Neural cell (in vitro differentiated cells): ENCODE results near the gene POU2F3. TPM values are rescaled to one million over a fixed set of nuclear protein-coding genes. Genes with fewer than 3 reads are reported as not detected.

Source experiments
- H2AFZ ChIP-seq: fragments of 200-600, 300-800 bp; sonication (generic), shearing (Covaris generic); 2 replicates; pipeline ENCODE4 v1.6.0; 2014; ENCODE audit warnings: low read depth, mild to moderate bottlenecking, antibody characterized with exemption, low read length, moderate library complexity
- H3F3A ChIP-seq: fragments of 200-600 bp; shearing (Covaris generic); 2 replicates; pipeline ENCODE4 v1.6.1; 2016; ENCODE audit warnings: mild to moderate bottlenecking, moderate library complexity, mixed read lengths, antibody characterized with exemption, low read length; ENCODE audit not compliant: insufficient read depth, poor library complexity, severe bottlenecking
- H3K27ac ChIP-seq: fragments of 200-600, 300-800 bp; sonication (generic), shearing (Covaris generic); 2 replicates; pipeline ENCODE4 v1.5.1; 2014; ENCODE audit warnings: mild to moderate bottlenecking, low read length, moderate library complexity
- H3K27me3 ChIP-seq: fragments of 300-800, 200-600 bp; sonication (generic), shearing (Covaris generic); 2 replicates; pipeline ENCODE4 v1.6.0; 2014; ENCODE audit warnings: mild to moderate bottlenecking, low read depth, low read length, moderate library complexity; ENCODE audit not compliant: insufficient read depth
- H3K36me3 ChIP-seq: fragments of 300-800, 200-600 bp; sonication (generic), shearing (Covaris generic); 2 replicates; pipeline ENCODE4 v1.5.1; 2014; ENCODE audit warnings: mild to moderate bottlenecking, antibody characterized with exemption, low read length, moderate library complexity; ENCODE audit not compliant: insufficient read depth
- H3K4me2 ChIP-seq: fragments of 300-800, 200-600 bp; sonication (generic), shearing (Covaris generic); 2 replicates; pipeline ENCODE4 v1.6.0; 2014; ENCODE audit warnings: mild to moderate bottlenecking, low read length
- H3K4me3 ChIP-seq: fragments of 300-800, 200-600 bp; sonication (generic), shearing (Covaris generic); 2 replicates; pipeline ENCODE4 v1.5.1; 2014; ENCODE audit warnings: mild to moderate bottlenecking, low read length, moderate library complexity
- H3K79me2 ChIP-seq: fragments of 200-600 bp; shearing (Covaris generic); replicated peaks from 2 replicates; pipeline ENCODE4 v1.6.0; 2014; ENCODE audit warnings: mild to moderate bottlenecking, low read length, moderate library complexity; ENCODE audit not compliant: insufficient read depth
- H3K9ac ChIP-seq: fragments of 300-800, 200-600 bp; sonication (generic), shearing (Covaris generic); 2 replicates; pipeline ENCODE4 v1.6.1; 2016; ENCODE audit warnings: mild to moderate bottlenecking, low read length, mixed read lengths
- H3K9me2 ChIP-seq: fragments of 200-600 bp; shearing (Covaris generic); 2 replicates; pipeline ENCODE4 v1.6.1; 2016; ENCODE audit warnings: mild to moderate bottlenecking, low read length, mixed read lengths; ENCODE audit not compliant: insufficient read depth
- H3K9me3 ChIP-seq: fragments of 200-600, 300-800 bp; sonication (generic), shearing (Covaris generic); 2 replicates; pipeline ENCODE4 v1.6.1; 2016; ENCODE audit warnings: mild to moderate bottlenecking, mixed run types, low read length, moderate library complexity, mixed read lengths
- H4K20me1 ChIP-seq: fragments of 200-600 bp; shearing (Covaris generic); 2 replicates; pipeline ENCODE4 v1.6.1; 2016; ENCODE audit warnings: mild to moderate bottlenecking, mixed run types; ENCODE audit not compliant: insufficient read depth
- EP300 ChIP-seq: fragments of 450-650 bp; conservative IDR thresholded peaks from 2 replicates; pipeline ENCODE4 v1.6.1; 2014; ENCODE audit warnings: antibody characterized with exemption, mild to moderate bottlenecking, moderate library complexity; ENCODE audit not compliant: poor library complexity, severe bottlenecking
- EZH2 ChIP-seq: fragments of 200-600, 300-800 bp; shearing (Covaris generic), sonication (generic); IDR thresholded peaks from 2 replicates; pipeline ENCODE4 v1.6.1; 2014; ENCODE audit warnings: antibody characterized with exemption, low read length, borderline replicate concordance, mild to moderate bottlenecking; ENCODE audit not compliant: insufficient read depth, poor library complexity, severe bottlenecking
- MXI1 ChIP-seq: fragments of 450-650 bp; conservative IDR thresholded peaks from 2 replicates; pipeline ENCODE4 v1.6.1; 2014; ENCODE audit warnings: antibody characterized with exemption, mild to moderate bottlenecking; ENCODE audit not compliant: poor library complexity, severe bottlenecking
- POLR2AphosphoS5 ChIP-seq: IDR thresholded peaks from 2 replicates; pipeline ENCODE4 v1.6.1; 2012
- RAD21 ChIP-seq: fragments of 450-650 bp; conservative IDR thresholded peaks from 2 replicates; pipeline ENCODE4 v1.6.1; 2014; ENCODE audit warnings: antibody characterized with exemption, mild to moderate bottlenecking, moderate library complexity
- SMC3 ChIP-seq: fragments of 450-650 bp; conservative IDR thresholded peaks from 2 replicates; pipeline ENCODE4 v1.6.1; 2014; ENCODE audit warnings: antibody characterized with exemption, mild to moderate bottlenecking, moderate library complexity; ENCODE audit not compliant: poor library complexity
- TAF1 ChIP-seq: IDR thresholded peaks from 2 replicates; pipeline ENCODE4 v1.6.1; 2012; ENCODE audit warnings: low read depth
- polyA plus RNA-seq: library from polyadenylated mRNA; depleted of rRNA; stranded (reverse); fragments of >200 nt; gene quantifications from 2 replicates; pipeline ENCODE4 v1.2.3, GENCODE V29; 2014
- TF ChIP-seq, protein P1 (sequence below): IDR thresholded peaks from 2 replicates; pipeline ENCODE4 v1.6.1; 2012; ENCODE audit warnings: borderline replicate concordance
- TF ChIP-seq, protein P2 (sequence below): fragments of 450-650 bp; IDR thresholded peaks from 2 replicates; pipeline ENCODE4 v1.5.1; 2014; ENCODE audit warnings: antibody characterized with exemption, mild to moderate bottlenecking, moderate library complexity; ENCODE audit not compliant: poor library complexity, severe bottlenecking

POU2F3 gene
- polyA plus RNA-seq, 1 donor from 2014 or later, result not detected

DNA sequence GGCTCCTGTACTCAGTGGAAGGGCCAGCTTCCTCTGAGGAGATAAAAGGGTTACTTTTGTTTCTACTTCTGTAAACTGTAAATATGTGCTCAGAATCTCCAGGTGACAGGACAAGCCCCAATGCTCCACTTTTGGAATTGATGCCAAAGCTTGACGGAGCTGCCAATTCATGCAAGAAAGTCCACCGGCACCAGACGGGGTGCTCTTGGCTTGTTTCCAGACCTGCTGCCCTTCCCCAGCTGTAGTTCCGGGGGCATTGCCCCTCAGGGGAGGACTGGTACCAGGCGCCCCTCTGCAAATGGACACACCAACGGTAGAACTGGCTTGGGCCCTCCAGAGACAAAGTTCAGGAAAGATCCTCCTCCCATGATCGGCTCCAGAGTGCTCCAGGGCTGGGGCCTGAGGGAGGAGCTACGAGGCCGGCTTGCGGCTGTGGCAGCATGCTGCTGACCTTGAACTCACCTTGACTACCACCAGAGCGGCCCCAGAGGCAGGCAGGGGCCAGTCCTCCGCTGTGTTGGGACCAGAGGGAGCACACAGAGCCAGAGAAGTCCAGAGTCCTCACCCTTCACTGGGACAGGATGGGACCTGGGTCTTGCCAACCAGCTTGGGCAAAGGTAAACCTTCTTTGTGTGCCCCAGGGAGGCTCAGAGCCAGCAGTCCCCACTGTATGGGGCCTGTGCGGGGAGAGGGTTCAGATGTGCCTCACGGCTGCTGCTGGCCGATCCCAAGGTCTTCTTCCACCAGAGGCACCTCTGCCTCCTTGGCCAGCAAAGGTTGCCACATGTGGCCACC, 46.9 kb upstream of the POU2F3 start:
- Histone ChIP-seq H3K36me3 (no peaks in the 10 kb centered on the region), H3K9me3 (no peaks in the 10 kb centered on the region), H4K20me1 (no peaks in the 10 kb centered on the region), H2AFZ (no peak overlapping the region), H3K9me2 (no peaks in the 10 kb centered on the region), H3F3A (no peaks in the 10 kb centered on the region), H3K27me3 (no peaks in the 10 kb centered on the region), H3K27ac (no peak overlapping the region), H3K4me2 (no peak overlapping the region), H3K4me3 (no peak overlapping the region), H3K79me2 (no peaks in the 10 kb centered on the region), H3K9ac (no peak overlapping the region)
- TF ChIP-seq EP300 (no peak), POLR2AphosphoS5 (no peak), MXI1 (no peak), RAD21 (no peak), EZH2 (no peak), SMC3 (no peak), TAF1 (no peak)
- TF ChIP-seq, protein P1, sequence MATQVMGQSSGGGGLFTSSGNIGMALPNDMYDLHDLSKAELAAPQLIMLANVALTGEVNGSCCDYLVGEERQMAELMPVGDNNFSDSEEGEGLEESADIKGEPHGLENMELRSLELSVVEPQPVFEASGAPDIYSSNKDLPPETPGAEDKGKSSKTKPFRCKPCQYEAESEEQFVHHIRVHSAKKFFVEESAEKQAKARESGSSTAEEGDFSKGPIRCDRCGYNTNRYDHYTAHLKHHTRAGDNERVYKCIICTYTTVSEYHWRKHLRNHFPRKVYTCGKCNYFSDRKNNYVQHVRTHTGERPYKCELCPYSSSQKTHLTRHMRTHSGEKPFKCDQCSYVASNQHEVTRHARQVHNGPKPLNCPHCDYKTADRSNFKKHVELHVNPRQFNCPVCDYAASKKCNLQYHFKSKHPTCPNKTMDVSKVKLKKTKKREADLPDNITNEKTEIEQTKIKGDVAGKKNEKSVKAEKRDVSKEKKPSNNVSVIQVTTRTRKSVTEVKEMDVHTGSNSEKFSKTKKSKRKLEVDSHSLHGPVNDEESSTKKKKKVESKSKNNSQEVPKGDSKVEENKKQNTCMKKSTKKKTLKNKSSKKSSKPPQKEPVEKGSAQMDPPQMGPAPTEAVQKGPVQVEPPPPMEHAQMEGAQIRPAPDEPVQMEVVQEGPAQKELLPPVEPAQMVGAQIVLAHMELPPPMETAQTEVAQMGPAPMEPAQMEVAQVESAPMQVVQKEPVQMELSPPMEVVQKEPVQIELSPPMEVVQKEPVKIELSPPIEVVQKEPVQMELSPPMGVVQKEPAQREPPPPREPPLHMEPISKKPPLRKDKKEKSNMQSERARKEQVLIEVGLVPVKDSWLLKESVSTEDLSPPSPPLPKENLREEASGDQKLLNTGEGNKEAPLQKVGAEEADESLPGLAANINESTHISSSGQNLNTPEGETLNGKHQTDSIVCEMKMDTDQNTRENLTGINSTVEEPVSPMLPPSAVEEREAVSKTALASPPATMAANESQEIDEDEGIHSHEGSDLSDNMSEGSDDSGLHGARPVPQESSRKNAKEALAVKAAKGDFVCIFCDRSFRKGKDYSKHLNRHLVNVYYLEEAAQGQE, result no peak
- TF ChIP-seq, protein P2, sequence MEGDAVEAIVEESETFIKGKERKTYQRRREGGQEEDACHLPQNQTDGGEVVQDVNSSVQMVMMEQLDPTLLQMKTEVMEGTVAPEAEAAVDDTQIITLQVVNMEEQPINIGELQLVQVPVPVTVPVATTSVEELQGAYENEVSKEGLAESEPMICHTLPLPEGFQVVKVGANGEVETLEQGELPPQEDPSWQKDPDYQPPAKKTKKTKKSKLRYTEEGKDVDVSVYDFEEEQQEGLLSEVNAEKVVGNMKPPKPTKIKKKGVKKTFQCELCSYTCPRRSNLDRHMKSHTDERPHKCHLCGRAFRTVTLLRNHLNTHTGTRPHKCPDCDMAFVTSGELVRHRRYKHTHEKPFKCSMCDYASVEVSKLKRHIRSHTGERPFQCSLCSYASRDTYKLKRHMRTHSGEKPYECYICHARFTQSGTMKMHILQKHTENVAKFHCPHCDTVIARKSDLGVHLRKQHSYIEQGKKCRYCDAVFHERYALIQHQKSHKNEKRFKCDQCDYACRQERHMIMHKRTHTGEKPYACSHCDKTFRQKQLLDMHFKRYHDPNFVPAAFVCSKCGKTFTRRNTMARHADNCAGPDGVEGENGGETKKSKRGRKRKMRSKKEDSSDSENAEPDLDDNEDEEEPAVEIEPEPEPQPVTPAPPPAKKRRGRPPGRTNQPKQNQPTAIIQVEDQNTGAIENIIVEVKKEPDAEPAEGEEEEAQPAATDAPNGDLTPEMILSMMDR, result no peak

DNA sequence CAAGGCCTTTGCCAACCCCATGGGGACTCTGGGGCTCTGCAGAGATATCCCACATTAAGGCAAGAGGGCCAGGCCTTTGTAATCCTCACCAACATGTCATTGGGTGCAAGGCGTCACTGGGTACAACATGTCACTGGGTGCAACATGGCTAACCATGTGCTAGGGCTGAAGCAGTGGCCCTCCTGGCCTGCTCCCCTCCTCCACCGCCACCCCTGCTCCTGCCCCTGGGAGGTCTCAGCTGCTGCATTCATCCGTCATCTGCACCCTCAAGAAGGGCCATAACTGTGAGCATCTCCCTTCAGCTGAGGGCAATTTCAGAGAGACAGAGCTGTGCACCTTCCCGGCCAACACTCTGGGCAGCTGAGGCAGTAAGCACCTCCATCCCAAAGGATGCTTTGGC, 45.8 kb upstream of the POU2F3 start:
- H3K27ac ChIP-seq, result no peak overlapping the region
- no peak overlapping the region for H3K4me3 ChIP-seq
- H2AFZ ChIP-seq, result no peak overlapping the region
- no peaks in the 10 kb centered on the region for H3K9me2 ChIP-seq
- no peaks in the 10 kb centered on the region for H3K79me2 ChIP-seq
- no peaks in the 10 kb centered on the region for H3K36me3 ChIP-seq
- H3K9me3 ChIP-seq, result no peaks in the 10 kb centered on the region
- H3K27me3 ChIP-seq, result no peaks in the 10 kb centered on the region
- no peaks in the 10 kb centered on the region for H3F3A ChIP-seq
- TF ChIP-seq, protein P1, result no peak
- TF ChIP-seq MXI1, result no peak
- TF ChIP-seq POLR2AphosphoS5, result no peak
- no peak for TF ChIP-seq SMC3
- TF ChIP-seq, protein P2, result no peak
- no peak for TF ChIP-seq TAF1
- TF ChIP-seq RAD21, result no peak
- no peak for TF ChIP-seq EP300
- TF ChIP-seq EZH2, result no peak
- H3K4me2 ChIP-seq, result no peak overlapping the region
- H4K20me1 ChIP-seq, result no peaks in the 10 kb centered on the region
- H3K9ac ChIP-seq, result no peak overlapping the region
